ENCODE data around the gene P2RY12. TPM values are rescaled to one million over a fixed set of nuclear protein-coding genes. Genes with fewer than 3 reads are reported as not detected.

Gene P2RY12
- 10 to 100 TPM in 1 of 4 donors, 1 to 10 TPM in 3; 6.3 to 11.5 (median 8.8) TPM for total RNA-seq

DNA sequence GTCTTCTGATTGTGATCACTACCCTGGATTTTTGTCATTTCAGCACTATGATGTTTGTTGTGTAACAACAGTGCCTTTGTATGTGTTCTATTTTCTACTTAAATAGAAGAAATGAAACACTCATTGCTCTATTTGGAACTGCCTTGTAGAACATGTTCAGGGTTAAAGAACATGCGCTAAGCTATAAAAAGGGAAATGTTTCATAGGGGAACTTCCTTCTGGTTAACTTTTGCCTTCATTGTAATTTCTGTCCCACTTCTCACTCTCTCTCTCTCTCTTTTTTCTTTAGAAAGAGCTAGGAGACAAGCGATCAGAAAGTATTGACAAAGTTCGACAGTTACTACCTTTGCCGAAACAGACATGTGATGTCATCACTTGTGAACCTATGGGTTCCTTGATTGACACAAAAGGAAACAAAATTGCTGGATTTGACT, at the start of gene P2RY12:
TSS of gene P2RY12 (minus strand) at position 13 of the 434 bp plus-strand sequence. CDS start 45,908 bp downstream, outside the sequence.
- H3K27me3 ChIP-seq = no peaks in the 10 kb centered on the region
- H3K4me1 ChIP-seq = peaks cover 0 to 45% (median 7%) of the 10 kb centered on the region in 4 donors
- H3K4me3 ChIP-seq = peak within 1 kb of the TSS; percentile 19 to 44 (median 29)
- DNase-seq (ENCODE audit: low spot score in 2 of 2) = no peak
- no peaks in the 10 kb centered on the region for H3K9me3 ChIP-seq
- no peaks in the 10 kb centered on the region for H3K36me3 ChIP-seq
- TF ChIP-seq POLR2A (IDR thresholded peaks at IDR 0.05) (no peak), EP300 (IDR thresholded peaks at IDR 0.05) (peak in 1 of 2 donors; percentile 86), CTCF (IDR thresholded peaks at IDR 0.05) (no peak)
- H3K27ac ChIP-seq = peak within 1 kb of the TSS; percentile 54 to 84 (median 72)
- 40 to 48% methylated on average over 4 of the region's 4 CpGs for WGBS, 2 donors

GRCh38 chr3:151432616-151433372, 48.2 kb upstream of the P2RY12 start:
- no peak overlapping the region for H3K27ac ChIP-seq
- TF ChIP-seq CTCF (IDR thresholded peaks at IDR 0.05) = no peak
- TF ChIP-seq POLR2A (IDR thresholded peaks at IDR 0.05) = no peak
- H3K4me3 ChIP-seq = no peak overlapping the region
- H3K4me1 ChIP-seq = peaks cover 0 to 2% (median 0%) of the 10 kb centered on the region in 4 donors
- 93 to 95% methylated on average over 7 of the region's 7 CpGs for WGBS, 2 donors
- H3K9me3 ChIP-seq = no peaks in the 10 kb centered on the region
- no peak for DNase-seq (ENCODE audit: low spot score in 2 of 2)
- no peaks in the 10 kb centered on the region for H3K27me3 ChIP-seq
- H3K36me3 ChIP-seq = no peaks in the 10 kb centered on the region

GRCh38 chr3:151431940-151432339, 47.4 kb upstream of the P2RY12 start:
- H3K27ac ChIP-seq = no peak overlapping the region
- H3K27me3 ChIP-seq = no peaks in the 10 kb centered on the region
- no peak for TF ChIP-seq CTCF (IDR thresholded peaks at IDR 0.05)
- no peaks in the 10 kb centered on the region for H3K9me3 ChIP-seq
- 81 to 90% methylated on average over 3 of the region's 3 CpGs for WGBS, 2 donors
- H3K4me3 ChIP-seq = no peak overlapping the region
- no peaks in the 10 kb centered on the region for H3K36me3 ChIP-seq
- H3K4me1 ChIP-seq = peaks cover 0 to 2% (median 0%) of the 10 kb centered on the region in 4 donors
- DNase-seq (ENCODE audit: low spot score in 2 of 2) = no peak

- no peak overlapping the region for H3K4me3 ChIP-seq
- TF ChIP-seq POLR2A (IDR thresholded peaks at IDR 0.05) (no peak), CTCF (IDR thresholded peaks at IDR 0.05) (no peak), EP300 (IDR thresholded peaks at IDR 0.05) (no peak)
- no peak for DNase-seq (ENCODE audit: low spot score in 2 of 2)
- H3K27me3 ChIP-seq = no peaks in the 10 kb centered on the region
- H3K27ac ChIP-seq = no peak overlapping the region
- H3K9me3 ChIP-seq = no peaks in the 10 kb centered on the region
- peaks cover 0 to 5% (median 0%) of the 10 kb centered on the region in 4 donors for H3K4me1 ChIP-seq
- H3K36me3 ChIP-seq = no peaks in the 10 kb centered on the region
- 89 to 95% methylated on average over 5 of the region's 5 CpGs for WGBS, 2 donors
Observed at GRCh38 chr3:151430821-151431484, 46.4 kb upstream of the P2RY12 start.

GRCh38 chr3:151428386-151428785, 43.8 kb upstream of the P2RY12 start:
- no peak overlapping the region for H3K4me3 ChIP-seq
- H3K4me1 ChIP-seq = peaks cover 0 to 3% (median 0%) of the 10 kb centered on the region in 4 donors
- H3K36me3 ChIP-seq = no peaks in the 10 kb centered on the region
- H3K9me3 ChIP-seq = no peaks in the 10 kb centered on the region
- H3K27ac ChIP-seq = no peak overlapping the region
- no peaks in the 10 kb centered on the region for H3K27me3 ChIP-seq
- 92 to 93% methylated on average over 2 of the region's 2 CpGs for WGBS, 2 donors
- DNase-seq (ENCODE audit: low spot score in 2 of 2) = no peak
- no peak for TF ChIP-seq POLR2A (IDR thresholded peaks at IDR 0.05)
- no peak for TF ChIP-seq EP300 (IDR thresholded peaks at IDR 0.05)
- TF ChIP-seq CTCF (IDR thresholded peaks at IDR 0.05) = no peak

Measured in tibial nerve (tissue), 4 donors.